ENCODE results near the gene SATB2.

SATB2 gene

GRCh38 chr2:199309973-199310372 lies 147.8 kb downstream of the SATB2 start:
- Histone ChIP-seq H3K4me2 (ENCODE audit: low read length) (no peak overlapping the region), H3K36me3 (ENCODE audit: control insufficient read depth, low read length) (peaks cover 12% of the 10 kb centered on the region; the same call in 1 of the 2 replicates), H3K4me3 (ENCODE audit: low read length) (no peak overlapping the region), H3K27me3 (ENCODE audit: control insufficient read depth, low read length) (no peaks in the 10 kb centered on the region), H3K79me2 (ENCODE audit: control insufficient read depth, low read length) (no peaks in the 10 kb centered on the region), H3K4me1 (ENCODE audit: control insufficient read depth, low read length) (no peaks in the 10 kb centered on the region), H3F3A (ENCODE audit: control insufficient read depth, insufficient read depth) (no peaks in the 10 kb centered on the region), H3K9me3 (ENCODE audit: control insufficient read depth, insufficient read depth, low read length) (no peaks in the 10 kb centered on the region), H3K27ac (ENCODE audit: low read depth, low read length) (no peak overlapping the region), H4K20me1 (ENCODE audit: control insufficient read depth, insufficient read depth, low read depth, low read length) (no peaks in the 10 kb centered on the region), H3K9me2 (replicated peaks; ENCODE audit: control insufficient read depth, low read length) (no peaks in the 10 kb centered on the region)
- TF ChIP-seq CTCF (IDR thresholded peaks at IDR 0.05; ENCODE audit: low read depth, low read length, poor library complexity, severe bottlenecking) (no peak), EZH2phosphoT487 (IDR thresholded peaks at IDR 0.05; ENCODE audit: borderline replicate concordance, low read length) (no peak)

- H3K4me3 ChIP-seq (ENCODE audit: low read length), result no peak overlapping the region
- TF ChIP-seq EZH2phosphoT487 (IDR thresholded peaks at IDR 0.05; ENCODE audit: borderline replicate concordance, low read length) (no peak), CTCF (IDR thresholded peaks at IDR 0.05; ENCODE audit: low read depth, low read length, poor library complexity, severe bottlenecking) (no peak)
- no peaks in the 10 kb centered on the region for H3K4me1 ChIP-seq (ENCODE audit: control insufficient read depth, low read length)
- no peaks in the 10 kb centered on the region for H3K79me2 ChIP-seq (ENCODE audit: control insufficient read depth, low read length)
- H3K9me2 ChIP-seq (replicated peaks; ENCODE audit: control insufficient read depth, low read length), result no peaks in the 10 kb centered on the region
- H3K36me3 ChIP-seq (ENCODE audit: control insufficient read depth, low read length), result peaks cover 12% of the 10 kb centered on the region; the same call in 1 of the 2 replicates
- no peak overlapping the region for H3K4me2 ChIP-seq (ENCODE audit: low read length)
- no peaks in the 10 kb centered on the region for H4K20me1 ChIP-seq (ENCODE audit: control insufficient read depth, insufficient read depth, low read depth, low read length)
- no peak overlapping the region for H3K27ac ChIP-seq (ENCODE audit: low read depth, low read length)
- no peaks in the 10 kb centered on the region for H3K9me3 ChIP-seq (ENCODE audit: control insufficient read depth, insufficient read depth, low read length)
- no peaks in the 10 kb centered on the region for H3F3A ChIP-seq (ENCODE audit: control insufficient read depth, insufficient read depth)
- H3K27me3 ChIP-seq (ENCODE audit: control insufficient read depth, low read length), result no peaks in the 10 kb centered on the region
Observed at GRCh38 chr2:199309411-199309810, 148.3 kb downstream of the SATB2 start.

GRCh38 chr2:199308567-199308966 lies 149.2 kb downstream of the SATB2 start:
- peaks cover 12% of the 10 kb centered on the region; the same call in 1 of the 2 replicates for H3K36me3 ChIP-seq (ENCODE audit: control insufficient read depth, low read length)
- H3K4me1 ChIP-seq (ENCODE audit: control insufficient read depth, low read length), result no peaks in the 10 kb centered on the region
- no peaks in the 10 kb centered on the region for H4K20me1 ChIP-seq (ENCODE audit: control insufficient read depth, insufficient read depth, low read depth, low read length)
- H3F3A ChIP-seq (ENCODE audit: control insufficient read depth, insufficient read depth), result no peaks in the 10 kb centered on the region
- H3K4me2 ChIP-seq (ENCODE audit: low read length), result no peak overlapping the region
- no peaks in the 10 kb centered on the region for H3K9me3 ChIP-seq (ENCODE audit: control insufficient read depth, insufficient read depth, low read length)
- no peaks in the 10 kb centered on the region for H3K79me2 ChIP-seq (ENCODE audit: control insufficient read depth, low read length)
- H3K27ac ChIP-seq (ENCODE audit: low read depth, low read length), result no peak overlapping the region
- H3K9me2 ChIP-seq (replicated peaks; ENCODE audit: control insufficient read depth, low read length), result no peaks in the 10 kb centered on the region
- no peak overlapping the region for H3K4me3 ChIP-seq (ENCODE audit: low read length)
- no peaks in the 10 kb centered on the region for H3K27me3 ChIP-seq (ENCODE audit: control insufficient read depth, low read length)
- TF ChIP-seq CTCF (IDR thresholded peaks at IDR 0.05; ENCODE audit: low read depth, low read length, poor library complexity, severe bottlenecking) (no peak), EZH2phosphoT487 (IDR thresholded peaks at IDR 0.05; ENCODE audit: borderline replicate concordance, low read length) (no peak)
